Anterior cingulate cortex (tissue), 58 donors: ENCODE measurements around the gene SNAPC3.
"Not testable (repeated sequence)": the region's sequence is repeated elsewhere in the genome, so short reads cannot be mapped to it uniquely, and the experiment has no call there.

Experiments used
- DNase-seq, 58 donors: peaks; one replicate each; lab custom pipeline; 2025; lab: John Stamatoyannopoulos, UW

Gene SNAPC3

DNA sequence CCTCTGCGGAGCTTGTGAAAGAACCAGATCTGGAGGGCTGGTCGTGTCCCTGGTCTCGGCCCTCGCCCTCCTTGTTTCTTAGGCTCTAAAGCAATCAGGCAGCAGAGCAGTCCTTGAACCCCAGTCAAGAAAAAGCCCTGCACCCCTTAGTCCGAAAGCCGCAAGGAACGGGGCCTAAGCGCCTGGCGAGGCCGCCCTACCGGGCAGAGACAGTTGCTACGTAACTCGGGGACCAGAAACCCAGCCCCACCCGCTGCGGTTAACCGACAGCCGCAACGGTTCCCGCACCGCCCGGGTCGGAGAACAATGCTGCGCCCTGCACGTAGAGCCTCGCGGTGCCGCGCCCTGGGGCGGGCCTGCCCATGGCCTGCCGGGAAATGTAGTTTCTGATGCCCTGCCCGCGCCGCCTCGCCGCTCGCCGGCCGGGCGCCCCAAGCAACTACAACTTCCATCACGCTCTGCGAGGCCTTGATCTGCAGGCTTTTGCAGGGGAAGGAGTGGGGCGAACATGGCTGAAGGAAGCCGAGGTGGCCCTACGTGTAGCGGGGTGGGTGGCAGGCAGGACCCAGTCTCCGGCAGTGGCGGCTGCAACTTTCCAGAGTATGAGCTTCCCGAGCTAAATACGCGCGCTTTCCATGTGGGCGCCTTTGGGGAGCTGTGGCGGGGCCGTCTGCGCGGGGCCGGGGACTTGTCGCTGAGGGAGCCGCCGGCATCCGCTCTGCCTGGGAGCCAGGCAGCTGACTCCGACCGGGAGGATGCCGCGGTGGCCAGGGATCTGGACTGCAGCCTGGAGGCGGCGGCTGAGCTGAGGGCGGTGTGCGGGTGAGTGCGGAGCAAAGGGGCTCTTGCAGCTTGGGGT is at the start of gene SNAPC3:
Gene SNAPC3 (plus strand): TSS at position 505 of the 859 bp plus-strand sequence. CDS start 4 bp downstream, at position 509.
- peak; percentile 49 to 98 (median 94) for DNase-seq

DNA sequence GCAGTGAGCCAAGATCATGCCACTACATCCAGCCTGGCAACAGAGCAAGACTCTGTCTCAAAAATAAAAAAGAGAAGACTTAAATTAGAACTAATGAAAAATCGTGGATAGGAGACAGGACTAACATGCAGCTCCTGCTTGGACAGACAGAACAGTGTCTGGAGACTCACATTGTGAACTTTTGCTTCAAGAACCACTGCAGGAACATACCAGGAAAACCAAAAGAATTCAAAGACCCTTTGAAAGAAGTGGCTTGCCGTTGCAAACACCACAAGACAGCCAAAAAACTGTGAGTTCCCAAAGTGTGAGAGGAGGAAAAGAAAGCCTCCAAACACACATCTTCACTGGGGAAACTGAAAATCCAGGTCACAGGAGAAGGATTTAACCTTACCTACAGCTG is 48.8 kb upstream of the SNAPC3 start:
- DNase-seq: no peak

DNA sequence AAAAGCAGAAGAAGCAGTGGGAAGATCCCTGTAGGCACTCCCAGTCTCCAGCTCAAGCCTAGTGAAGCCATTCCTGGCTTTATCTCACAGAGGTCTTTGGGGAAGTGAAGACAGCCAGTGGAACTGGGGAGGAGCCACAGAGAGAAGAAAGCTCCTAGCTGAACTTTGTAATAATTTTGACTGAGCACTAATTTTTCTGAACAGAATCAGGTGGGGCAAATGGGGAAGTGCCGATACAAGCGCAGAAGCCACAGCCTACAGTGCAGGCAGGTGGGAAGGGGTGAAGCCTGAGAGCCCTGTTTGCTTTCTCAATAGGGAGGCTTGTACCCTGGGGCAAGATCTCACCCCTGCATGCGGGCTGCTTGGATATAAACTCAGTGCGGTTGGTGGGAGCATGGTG is 48.4 kb upstream of the SNAPC3 start:
- DNase-seq: no peak

DNA sequence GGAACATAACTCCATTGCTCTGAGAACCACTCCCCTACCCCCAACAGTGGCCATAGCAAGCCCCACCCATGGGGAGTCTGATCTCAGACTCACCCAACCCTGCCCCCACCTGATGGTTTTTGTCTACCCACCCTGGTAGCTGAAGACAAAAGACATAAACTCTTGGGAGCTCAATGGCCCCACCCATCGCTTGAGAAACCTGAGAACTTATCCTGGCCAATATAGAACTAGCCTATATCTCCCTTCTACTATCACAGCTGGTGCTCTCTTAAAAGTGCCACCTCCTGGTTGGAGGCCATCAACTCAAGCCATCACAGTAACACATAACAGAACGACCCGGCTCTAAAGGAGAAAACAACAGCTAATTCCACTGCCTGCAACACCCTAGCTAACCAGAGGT is 47.9 kb upstream of the SNAPC3 start:
- DNase-seq: no peak

DNA sequence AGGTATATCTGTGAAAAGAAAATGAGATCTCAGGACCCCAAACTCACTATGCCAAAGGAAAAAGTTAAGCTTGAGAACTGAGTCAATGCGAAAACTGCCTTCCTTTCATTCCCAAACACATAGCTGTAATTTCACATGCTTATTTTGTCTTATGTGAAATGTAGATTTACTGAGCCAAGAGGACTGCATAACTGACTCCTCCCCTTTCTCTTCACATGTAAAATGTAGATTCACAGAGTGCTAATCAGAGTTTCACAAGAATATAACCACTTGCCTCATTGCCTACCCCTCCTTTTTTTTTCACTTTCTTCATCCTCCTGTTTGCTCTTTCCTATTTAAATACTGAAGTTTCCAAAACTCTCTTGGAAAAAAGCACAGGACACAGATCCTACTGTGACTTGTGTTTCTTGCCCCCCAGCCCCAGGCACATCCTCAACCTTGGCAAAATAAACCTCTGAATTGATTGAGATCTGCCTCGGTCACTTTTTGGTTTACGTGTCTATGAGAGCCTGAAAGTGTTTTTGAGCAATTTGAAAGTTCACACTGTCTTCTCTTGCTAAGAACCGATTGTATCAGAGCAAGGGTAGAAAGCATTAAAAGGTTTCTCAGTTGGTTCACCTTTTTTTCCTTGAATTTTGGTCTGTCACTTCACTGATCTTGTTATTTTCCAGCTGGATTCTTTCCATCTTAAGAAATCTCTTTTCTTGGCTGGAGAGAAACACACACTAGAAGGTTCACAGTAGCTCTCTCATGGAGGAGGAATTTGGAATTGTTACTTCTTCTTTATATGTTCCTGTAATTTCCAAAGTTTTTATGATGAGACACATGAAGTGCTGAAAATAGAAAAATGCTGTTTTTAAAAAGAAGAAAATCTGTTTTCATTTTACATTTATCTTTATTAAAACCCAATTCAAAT is 44.8 kb upstream of the SNAPC3 start:
- DNase-seq: no peak

DNA sequence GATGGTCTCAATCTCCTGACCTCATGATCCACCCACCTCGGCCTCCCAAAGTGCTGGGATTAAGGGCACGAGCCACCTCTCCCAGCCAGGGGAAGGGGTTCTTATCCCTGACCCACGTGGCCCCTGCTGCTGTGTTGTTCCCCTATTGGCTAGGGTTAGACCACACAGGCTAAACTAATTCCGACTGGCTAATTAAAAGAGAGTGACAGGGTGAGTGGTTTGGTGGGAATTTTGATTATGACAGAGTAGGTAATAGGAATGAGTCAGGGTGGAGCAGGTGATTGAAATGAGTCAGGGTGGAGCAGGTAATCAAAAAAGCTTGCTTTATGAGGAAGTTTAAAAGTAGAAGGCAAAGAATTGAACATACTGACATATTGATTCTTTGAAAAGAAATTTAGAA is 43.4 kb upstream of the SNAPC3 start:
- DNase-seq: not testable (repeated sequence)

DNA sequence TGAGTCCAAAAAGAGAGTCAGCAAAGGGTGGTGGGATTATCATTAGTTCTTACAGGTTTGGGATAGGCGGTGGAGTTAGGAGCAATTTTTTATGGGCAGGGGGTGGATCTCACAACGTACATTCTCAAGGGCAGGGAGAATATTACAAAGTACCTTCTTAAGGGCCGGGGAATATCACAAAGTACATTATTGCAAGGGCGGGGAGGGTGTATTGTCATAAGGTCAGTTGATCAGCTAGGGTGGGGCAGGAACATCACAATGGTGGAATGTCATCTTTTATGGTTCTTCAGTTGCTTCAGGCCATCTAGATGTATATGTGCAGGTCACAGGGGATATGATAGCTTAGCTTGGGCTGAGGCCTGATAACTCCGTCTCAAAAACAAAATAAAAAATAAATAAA is 42.8 kb upstream of the SNAPC3 start:
- DNase-seq: not testable (repeated sequence)

DNA sequence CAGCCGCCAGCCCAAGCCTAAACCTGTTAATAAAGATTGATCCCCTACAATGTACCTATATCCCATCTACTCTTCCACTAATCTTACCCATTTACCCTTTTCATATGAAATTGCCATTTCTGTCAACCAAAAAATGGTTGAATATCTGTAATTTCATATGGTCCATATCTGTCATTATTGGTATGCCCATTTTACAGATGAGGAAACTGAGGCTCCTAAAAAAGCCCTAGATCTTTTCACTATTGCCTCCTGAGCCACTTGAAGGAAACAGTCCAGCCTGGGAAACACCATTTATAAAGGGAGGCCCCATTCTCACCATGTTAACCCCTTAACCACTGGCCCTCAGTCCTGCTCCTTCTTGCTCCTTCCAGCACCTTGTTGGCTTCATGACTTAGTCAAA is 41.2 kb upstream of the SNAPC3 start:
- no peak for DNase-seq

DNA sequence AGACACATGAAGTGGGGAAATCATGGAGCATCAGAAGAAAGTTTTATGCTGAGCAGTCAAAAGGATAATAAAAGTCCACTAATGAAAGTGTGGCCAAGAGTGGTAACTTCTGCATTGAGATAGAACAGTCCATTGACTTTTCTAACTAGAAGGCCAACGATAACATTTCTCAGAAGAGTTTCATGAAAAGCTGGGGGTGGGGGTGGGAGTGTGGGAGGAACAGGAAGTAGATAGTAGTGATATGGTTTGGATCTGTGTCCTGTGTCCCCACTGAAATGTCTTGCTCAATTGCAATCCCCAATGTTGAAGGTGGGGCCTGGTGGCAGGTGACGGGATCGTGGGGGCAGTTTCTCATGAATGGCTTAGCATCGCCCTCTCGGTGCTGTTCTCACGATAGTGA is 36.2 kb upstream of the SNAPC3 start:
- no peak for DNase-seq

DNA sequence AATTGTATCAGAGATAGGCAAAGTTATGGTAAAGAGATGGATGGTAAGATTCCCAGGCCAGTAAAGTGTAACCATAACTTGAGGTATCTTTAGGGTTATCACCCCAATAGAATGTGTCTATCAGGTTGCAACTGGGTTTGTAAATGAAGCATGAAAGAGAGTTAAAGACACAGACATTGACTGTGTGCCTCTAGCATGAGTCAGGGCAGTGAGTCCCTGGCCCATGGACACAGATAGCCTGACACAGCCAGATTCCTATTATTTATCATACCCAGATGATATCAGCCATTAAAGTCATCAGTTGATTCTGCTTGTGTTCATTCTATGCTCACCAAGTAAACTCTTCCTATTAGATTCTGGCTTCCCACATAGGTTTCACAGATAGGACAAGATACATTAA is 33.5 kb upstream of the SNAPC3 start:
- DNase-seq: no peak

DNA sequence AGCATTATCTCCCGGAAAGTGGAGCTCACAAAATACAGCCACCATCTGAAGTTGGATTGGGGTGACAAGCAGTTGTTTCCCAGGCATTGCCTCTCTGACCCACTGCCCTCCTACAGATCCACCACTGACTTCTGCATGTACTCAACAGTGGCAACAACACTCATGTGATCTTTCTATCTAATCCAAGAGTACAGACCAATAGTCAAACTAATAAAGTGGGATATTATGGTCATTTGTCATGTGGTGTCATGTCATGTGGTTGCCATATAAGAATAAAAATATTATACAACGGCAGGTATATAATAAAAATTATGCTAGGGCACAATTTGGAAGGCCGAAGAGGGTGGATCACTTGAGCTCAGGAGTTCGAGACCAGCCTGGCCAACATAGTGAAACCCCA is 33.0 kb upstream of the SNAPC3 start:
- DNase-seq: no peak

DNA sequence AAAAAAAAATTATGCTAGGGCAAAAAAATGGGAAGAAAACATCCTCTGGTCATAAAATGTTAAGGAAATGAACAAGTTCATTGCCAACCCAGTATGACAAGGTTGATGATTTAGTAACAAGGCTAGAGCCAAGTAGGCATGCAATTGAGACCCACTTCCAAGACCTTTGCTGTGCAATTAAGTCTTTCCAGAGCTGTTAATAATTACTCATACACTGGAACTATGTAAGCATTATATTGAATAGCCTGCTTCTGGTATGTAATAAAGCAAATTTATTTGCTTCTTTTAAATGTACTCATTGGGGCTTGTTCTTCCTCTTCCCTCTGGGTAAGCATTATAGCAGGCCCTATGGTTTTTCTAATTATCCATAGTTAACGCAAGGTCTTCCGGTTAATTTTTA is 32.5 kb upstream of the SNAPC3 start:
- DNase-seq: no peak

DNA sequence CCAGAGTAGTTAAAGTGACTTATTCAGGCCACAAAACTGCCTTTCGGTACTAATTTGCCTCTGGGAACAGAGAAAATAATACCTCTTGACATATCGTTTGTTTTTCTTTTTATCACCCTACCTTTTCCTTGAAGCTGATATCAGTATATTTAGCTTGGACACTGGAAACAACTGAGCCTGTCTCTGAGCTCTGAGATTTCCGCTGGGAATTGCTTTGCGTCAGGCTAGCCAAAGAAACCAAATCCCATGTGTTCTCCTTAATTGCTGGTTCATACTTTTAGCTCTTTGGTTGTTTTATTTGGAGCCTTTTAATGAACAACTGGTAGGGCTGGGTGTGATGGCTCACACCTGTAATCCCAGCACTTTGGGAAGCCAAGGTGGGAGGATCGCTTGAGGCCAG is 30.3 kb upstream of the SNAPC3 start:
- DNase-seq: no peak

DNA sequence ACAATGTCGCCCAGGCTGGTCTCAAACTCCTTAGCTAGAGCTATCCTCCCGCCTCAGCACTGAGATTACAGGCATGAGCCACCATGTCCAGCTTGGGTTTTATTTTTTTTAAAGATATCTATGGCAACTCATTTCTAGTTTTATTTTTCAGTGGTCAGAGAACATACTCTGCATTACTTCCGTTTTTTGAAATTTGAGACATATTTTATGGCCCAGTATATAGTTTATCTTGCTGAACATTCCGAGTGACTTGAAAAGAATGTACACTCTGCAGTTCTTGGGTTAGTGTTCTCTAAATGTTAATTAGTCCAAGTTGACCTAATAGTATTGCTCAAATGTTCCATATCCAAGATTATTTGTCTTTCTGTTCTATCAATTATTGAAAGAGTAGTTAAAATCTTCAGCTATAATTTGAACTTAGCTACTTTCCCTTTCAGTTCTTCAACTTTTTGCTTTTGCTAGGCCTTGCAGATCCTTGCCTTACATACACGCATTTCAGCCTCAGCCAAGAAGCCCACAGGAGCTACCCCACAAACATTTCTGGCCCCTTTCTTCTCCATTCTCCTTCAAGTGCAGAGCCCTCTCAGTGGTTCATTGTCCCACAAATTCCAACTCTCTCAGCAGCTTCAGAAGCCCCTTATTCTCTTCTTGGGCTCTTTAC is 22.3 kb upstream of the SNAPC3 start:
- no peak for DNase-seq

DNA sequence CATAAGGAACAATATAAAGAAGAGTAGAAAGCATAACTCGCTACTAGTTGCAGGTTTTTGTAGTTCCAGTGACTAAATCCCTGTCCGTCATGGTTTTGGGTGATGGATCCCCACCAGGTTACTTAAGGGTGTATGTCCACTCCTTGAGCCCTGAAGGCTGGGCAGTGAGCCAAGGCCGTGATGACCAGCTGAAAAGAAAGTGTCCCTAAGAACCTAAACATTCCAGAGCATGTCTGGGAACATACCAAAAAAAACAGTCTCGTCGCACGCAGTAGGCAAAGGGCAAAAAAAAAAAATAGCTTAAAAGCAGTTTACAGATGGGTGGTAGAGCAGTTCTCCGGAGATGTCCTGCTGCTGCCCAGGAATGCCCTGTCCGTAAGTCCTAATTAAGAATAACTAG is 21.4 kb upstream of the SNAPC3 start:
- no peak for DNase-seq

DNA sequence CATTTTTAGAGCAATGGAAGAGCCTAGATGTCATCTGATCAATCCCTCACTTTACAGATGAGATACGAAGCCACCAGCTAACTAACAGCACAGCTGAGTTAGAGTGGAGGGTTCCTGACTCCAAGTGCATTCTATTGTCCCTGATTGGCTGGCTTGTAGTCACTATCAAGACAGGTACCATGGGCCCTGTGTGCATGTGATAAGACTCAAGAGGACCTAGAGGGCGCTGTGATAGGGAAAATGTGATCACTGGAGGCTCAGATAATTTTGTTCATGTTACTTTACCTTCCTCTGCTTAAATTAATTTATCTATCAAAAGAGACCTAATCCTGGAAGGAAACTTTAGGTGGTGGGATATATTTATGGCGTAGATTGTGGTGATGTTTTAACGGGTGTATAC is 19.5 kb upstream of the SNAPC3 start:
- no peak for DNase-seq

DNA sequence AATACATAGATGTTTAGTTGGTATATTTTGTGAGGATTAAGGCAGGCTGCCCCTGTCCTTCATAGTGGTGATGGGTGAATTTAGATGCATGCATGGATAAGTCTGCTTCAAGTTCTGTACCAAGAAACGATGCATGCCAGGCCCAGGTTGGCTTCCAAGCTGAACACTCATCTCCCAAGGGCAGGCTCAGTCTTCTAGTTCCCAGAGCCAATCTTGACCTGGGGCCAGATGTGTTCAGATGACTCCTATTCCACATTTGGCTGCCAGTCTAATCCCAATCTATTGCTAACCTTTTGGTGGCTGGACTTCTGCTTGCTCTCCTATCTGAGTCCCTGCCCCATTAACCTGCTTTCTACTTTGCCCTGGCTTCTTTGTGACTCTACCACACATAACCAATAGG is 18.5 kb upstream of the SNAPC3 start:
- no peak for DNase-seq

DNA sequence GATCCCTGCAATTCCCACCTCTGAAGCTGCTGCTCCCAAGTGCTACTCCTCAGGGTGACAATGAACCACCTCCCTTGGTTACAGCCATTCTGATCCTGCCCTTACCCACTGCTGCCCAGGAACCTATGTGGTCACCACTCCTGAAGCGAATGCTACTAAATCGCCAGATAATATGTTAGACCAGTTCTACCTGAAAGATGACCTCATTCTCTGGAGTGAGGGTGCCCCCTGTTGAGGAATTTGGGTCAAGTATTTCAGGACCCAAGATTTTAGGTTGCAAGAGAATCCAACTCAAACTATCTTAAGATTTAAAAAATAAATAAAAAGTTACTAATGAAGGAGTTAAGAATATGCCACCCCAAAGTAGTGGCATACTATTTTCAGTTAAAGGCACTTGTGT is 5.8 kb upstream of the SNAPC3 start:
- peak in 4 of 58 donors; percentile 3 to 15 (median 4) for DNase-seq

DNA sequence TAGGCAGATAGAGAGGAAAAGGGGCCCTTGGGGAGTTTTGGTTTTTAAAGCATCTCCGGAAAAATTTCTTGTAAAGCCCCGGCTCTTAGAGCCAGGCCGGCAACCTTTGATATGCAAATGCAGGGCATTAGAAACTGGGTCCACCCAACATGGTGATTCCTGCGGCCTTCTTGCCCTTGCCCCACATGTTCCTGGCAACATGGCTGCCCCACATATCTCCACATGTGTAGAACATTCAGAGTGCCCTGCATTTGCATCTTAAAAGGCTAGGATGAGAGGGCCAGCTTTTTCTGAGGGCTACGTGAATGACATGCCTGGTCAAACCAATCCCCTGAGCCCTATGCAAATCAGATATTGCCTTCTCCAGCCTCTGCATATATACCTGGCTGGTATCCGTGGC is 5.0 kb upstream of the SNAPC3 start:
- no peak for DNase-seq

DNA sequence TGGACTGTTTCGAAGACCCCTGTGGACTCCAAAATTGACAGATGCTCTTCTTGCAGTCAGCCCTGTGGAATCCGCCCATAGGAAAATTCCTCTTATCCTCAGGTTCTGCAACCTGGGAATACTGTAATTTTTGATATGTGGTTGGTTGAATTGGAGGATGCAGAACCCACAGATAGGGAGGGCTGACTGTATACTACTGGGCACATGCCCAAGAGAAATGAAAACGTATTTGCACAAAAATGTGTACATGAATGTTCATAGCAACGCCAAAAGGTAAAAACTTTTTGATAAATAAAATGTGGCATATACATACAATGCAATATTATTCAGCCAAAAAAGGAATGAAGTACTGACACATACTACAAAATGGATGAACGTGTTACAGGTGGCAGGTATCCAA is 1.9 kb upstream of the SNAPC3 start:
- DNase-seq: no peak

DNA sequence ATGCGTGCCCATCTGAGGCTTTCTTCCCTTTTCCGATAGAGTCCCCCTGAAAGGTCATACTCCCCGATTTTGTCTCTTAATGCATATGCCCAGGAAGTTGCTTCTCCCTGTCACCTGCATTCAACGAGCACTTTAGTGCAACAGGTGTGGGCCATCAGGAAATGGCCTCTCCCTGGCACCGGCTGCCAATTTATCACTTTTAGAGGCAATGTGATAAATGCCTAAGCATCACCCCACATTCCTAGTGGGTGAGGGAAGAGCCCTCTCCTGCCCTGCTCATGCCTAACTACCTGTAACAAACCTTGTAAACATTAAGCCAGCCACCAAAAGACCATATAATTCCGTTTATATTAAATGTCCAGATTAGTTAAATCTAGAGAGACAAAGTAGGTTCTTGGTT is 1.1 kb upstream of the SNAPC3 start:
- no peak for DNase-seq
